ENCODE data around the gene MYLK3. TPM values are rescaled to one million over a fixed set of nuclear protein-coding genes. Genes with fewer than 3 reads are reported as not detected.

Gene MYLK3
- total and polyA plus RNA-seq, 5 donors = 143 to 543 (median 319) TPM

GRCh38 chr16:46757339-46758050 is 9.4 kb upstream of the MYLK3 start:
- H3K4me1 ChIP-seq (ENCODE audit: control insufficient read depth, insufficient read depth, low read length) = no peaks in the 10 kb centered on the region
- H3K27ac ChIP-seq (ENCODE audit: low read length) = peak overlapping the region; percentile 89
- intact Hi-C loops (cut with DNase I) = no loop called here
- DNase-seq (peak; percentile 70 to 90 (median 89)), ATAC-seq (peak; percentile 85 to 88)
- no peaks in the 10 kb centered on the region for H3K9me3 ChIP-seq (ENCODE audit: control insufficient read depth, low read length)
- no peak overlapping the region for H3K4me3 ChIP-seq (ENCODE audit: low read length)
- WGBS = 20% methylated on average over 21 of the region's 21 CpGs
- H3K27me3 ChIP-seq (ENCODE audit: control insufficient read depth, insufficient read depth) = no peaks in the 10 kb centered on the region

GRCh38 chr16:46756772-46757171 is 8.6 kb upstream of the MYLK3 start:
- no peak overlapping the region for H3K4me3 ChIP-seq (ENCODE audit: low read length)
- 52% methylated on average over 11 of the region's 11 CpGs for WGBS
- no peak for DNase-seq
- H3K9me3 ChIP-seq (ENCODE audit: control insufficient read depth, low read length) = no peaks in the 10 kb centered on the region
- peaks cover 1% of the 10 kb centered on the region for H3K4me1 ChIP-seq (ENCODE audit: control insufficient read depth, insufficient read depth, low read length)
- H3K27ac ChIP-seq (ENCODE audit: low read length) = peak overlapping the region; percentile 68
- H3K27me3 ChIP-seq (ENCODE audit: control insufficient read depth, insufficient read depth) = no peaks in the 10 kb centered on the region
- intact Hi-C loops (cut with DNase I) = no loop called here
- peak; percentile 12 to 15 for ATAC-seq

GRCh38 chr16:46753015-46753414 is 4.9 kb upstream of the MYLK3 start:
- 66% methylated on average over 5 of the region's 5 CpGs for WGBS

GRCh38 chr16:46751381-46751780 is 3.2 kb upstream of the MYLK3 start:
- Histone ChIP-seq H3K4me1 (ENCODE audit: control insufficient read depth, insufficient read depth, low read length) (peaks cover 1% of the 10 kb centered on the region), H3K27ac (ENCODE audit: low read length) (peak overlapping the region; percentile 7), H3K9me3 (ENCODE audit: control insufficient read depth, low read length) (no peaks in the 10 kb centered on the region), H3K4me3 (ENCODE audit: low read length) (no peak overlapping the region), H3K27me3 (ENCODE audit: control insufficient read depth, insufficient read depth) (no peaks in the 10 kb centered on the region)
- 79% methylated on average over 7 of the region's 7 CpGs for WGBS
- no peak for ATAC-seq
- no peak for DNase-seq
- intact Hi-C loops (cut with DNase I) = no loop called here

More at GRCh38 chr16:46753015-46753414, 4.9 kb upstream of the MYLK3 start:
- Histone ChIP-seq H3K4me3 (ENCODE audit: low read length) (no peak overlapping the region), H3K4me1 (ENCODE audit: control insufficient read depth, insufficient read depth, low read length) (peaks cover 1% of the 10 kb centered on the region), H3K27me3 (ENCODE audit: control insufficient read depth, insufficient read depth) (no peaks in the 10 kb centered on the region), H3K9me3 (ENCODE audit: control insufficient read depth, low read length) (no peaks in the 10 kb centered on the region), H3K27ac (ENCODE audit: low read length) (peak overlapping the region; percentile 66)
- DNase-seq = no peak
- ATAC-seq = no peak
- intact Hi-C loops (cut with DNase I) = no loop called here

GRCh38 chr16:46748775-46749705 is 896 bp upstream of the MYLK3 start:
- H3K9me3 ChIP-seq (ENCODE audit: control insufficient read depth, low read length) = no peaks in the 10 kb centered on the region
- no peaks in the 10 kb centered on the region for H3K27me3 ChIP-seq (ENCODE audit: control insufficient read depth, insufficient read depth)
- ATAC-seq (peak; percentile 45 to 49), DNase-seq (peak; percentile 66 to 89 (median 88))
- peaks cover 1% of the 10 kb centered on the region for H3K4me1 ChIP-seq (ENCODE audit: control insufficient read depth, insufficient read depth, low read length)
- peak overlapping the region; percentile 95 for H3K27ac ChIP-seq (ENCODE audit: low read length)
- H3K4me3 ChIP-seq (ENCODE audit: low read length) = no peak overlapping the region
- intact Hi-C loops (cut with DNase I) = no loop called here
- WGBS = 62% methylated on average over 20 of the region's 20 CpGs

- ATAC-seq = peak; percentile 75 to 76
- WGBS = 63% methylated on average over 15 of the region's 15 CpGs
- H3K4me3 ChIP-seq (ENCODE audit: low read length) = peak overlapping the region; percentile 43
- no peaks in the 10 kb centered on the region for H3K27me3 ChIP-seq (ENCODE audit: control insufficient read depth, insufficient read depth)
- H3K4me1 ChIP-seq (ENCODE audit: control insufficient read depth, insufficient read depth, low read length) = peaks cover 3% of the 10 kb centered on the region
- DNase-seq = peak; percentile 66 to 88 (median 82)
- intact Hi-C loops (cut with DNase I) = no loop called here
- H3K27ac ChIP-seq (ENCODE audit: low read length) = peak overlapping the region; percentile 94
- H3K9me3 ChIP-seq (ENCODE audit: control insufficient read depth, low read length) = no peaks in the 10 kb centered on the region
Measured at GRCh38 chr16:46746821-46747776, 1.0 kb downstream of the MYLK3 start.

- 56% methylated on average over 7 of the region's 7 CpGs for WGBS
- ATAC-seq = no peak
- peak overlapping the region; percentile 43 for H3K4me3 ChIP-seq (ENCODE audit: low read length)
- no peak for DNase-seq
- H3K27ac ChIP-seq (ENCODE audit: low read length) = peak overlapping the region; percentile 62
- intact Hi-C loops (cut with DNase I) = no loop called here
- H3K9me3 ChIP-seq (ENCODE audit: control insufficient read depth, low read length) = no peaks in the 10 kb centered on the region
- H3K27me3 ChIP-seq (ENCODE audit: control insufficient read depth, insufficient read depth) = no peaks in the 10 kb centered on the region
- H3K4me1 ChIP-seq (ENCODE audit: control insufficient read depth, insufficient read depth, low read length) = peaks cover 2% of the 10 kb centered on the region
Measured at GRCh38 chr16:46745617-46746016, 2.5 kb downstream of the MYLK3 start.

GRCh38 chr16:46743232-46743719 is 4.9 kb downstream of the MYLK3 start:
- WGBS = 8% methylated on average over 10 of the region's 10 CpGs
- H3K27me3 ChIP-seq (ENCODE audit: control insufficient read depth, insufficient read depth) = no peaks in the 10 kb centered on the region
- H3K4me1 ChIP-seq (ENCODE audit: control insufficient read depth, insufficient read depth, low read length) = peaks cover 2% of the 10 kb centered on the region
- peak overlapping the region; percentile 9 for H3K4me3 ChIP-seq (ENCODE audit: low read length)
- peak overlapping the region; percentile 86 for H3K27ac ChIP-seq (ENCODE audit: low read length)
- H3K9me3 ChIP-seq (ENCODE audit: control insufficient read depth, low read length) = no peaks in the 10 kb centered on the region
- intact Hi-C loops (cut with DNase I) = no loop called here
- ATAC-seq (peak; percentile 6 to 7), DNase-seq (peak; percentile 36 to 77 (median 73))

GRCh38 chr16:46739934-46740333 is 8.2 kb downstream of the MYLK3 start:
- ATAC-seq (no peak), DNase-seq (no peak)
- H3K9me3 ChIP-seq (ENCODE audit: control insufficient read depth, low read length) = no peaks in the 10 kb centered on the region
- H3K4me3 ChIP-seq (ENCODE audit: low read length) = no peak overlapping the region
- H3K27ac ChIP-seq (ENCODE audit: low read length) = peak overlapping the region; percentile 42
- H3K27me3 ChIP-seq (ENCODE audit: control insufficient read depth, insufficient read depth) = no peaks in the 10 kb centered on the region
- H3K4me1 ChIP-seq (ENCODE audit: control insufficient read depth, insufficient read depth, low read length) = peaks cover 2% of the 10 kb centered on the region
- intact Hi-C loops (cut with DNase I) = no loop called here
- 31% methylated on average over 2 of the region's 2 CpGs for WGBS

- WGBS = 75% methylated on average over 14 of the region's 14 CpGs
- intact Hi-C loops (cut with DNase I) = no loop called here
- peak in 1 of 3 donors; percentile 41 for DNase-seq
- Histone ChIP-seq H3K27ac (ENCODE audit: low read length) (peak overlapping the region; percentile 25), H3K4me1 (ENCODE audit: control insufficient read depth, insufficient read depth, low read length) (no peaks in the 10 kb centered on the region), H3K9me3 (ENCODE audit: control insufficient read depth, low read length) (no peaks in the 10 kb centered on the region), H3K27me3 (ENCODE audit: control insufficient read depth, insufficient read depth) (no peaks in the 10 kb centered on the region), H3K4me3 (ENCODE audit: low read length) (no peak overlapping the region)
- no peak for ATAC-seq
Measured at GRCh38 chr16:46737621-46738214, 10.4 kb downstream of the MYLK3 start.

All from right cardiac atrium (tissue), 5 donors.